Endodermal cell (in vitro differentiated cells): ENCODE data around the gene COPB1. TPM values are rescaled to one million over a fixed set of nuclear protein-coding genes. Genes with fewer than 3 reads are reported as not detected.

ENCODE experiments used
- DNase-seq: peaks from one replicate; pipeline ENCODE4 v3.0.0-alpha.2; 2017
- H3K27ac ChIP-seq: 2 replicates; pipeline ENCODE4 v1.5.1; 2013; ENCODE audit warnings: mild to moderate bottlenecking, low read depth, low read length, moderate library complexity
- H3K27me3 ChIP-seq: 2 replicates; pipeline ENCODE4 v1.6.1; 2013; ENCODE audit warnings: mild to moderate bottlenecking, low read length, moderate library complexity; ENCODE audit not compliant: insufficient read depth, control insufficient read depth, poor library complexity, severe bottlenecking
- H3K36me3 ChIP-seq: 2 replicates; pipeline ENCODE4 v1.7.0; 2013; ENCODE audit warnings: mild to moderate bottlenecking, low read length, moderate library complexity; ENCODE audit not compliant: control insufficient read depth, insufficient read depth
- H3K4me1 ChIP-seq: one replicate; pipeline ENCODE4 v1.7.0; 2013; ENCODE audit warnings: low read length; ENCODE audit not compliant: control insufficient read depth, insufficient read depth
- H3K4me3 ChIP-seq: 2 replicates; pipeline ENCODE4 v1.5.1; 2013; ENCODE audit warnings: mild to moderate bottlenecking, low read length, moderate library complexity
- H3K9ac ChIP-seq: 2 replicates; pipeline ENCODE4 v1.6.1; 2013; ENCODE audit warnings: mild to moderate bottlenecking, low read length, moderate library complexity; ENCODE audit not compliant: poor library complexity, severe bottlenecking; ENCODE audit errors: extremely low read depth
- H3K9me3 ChIP-seq: 2 replicates; pipeline ENCODE4 v1.6.1; 2013; ENCODE audit warnings: mild to moderate bottlenecking, low read length, moderate library complexity; ENCODE audit not compliant: control insufficient read depth
- H3K27ac Mint-ChIP-seq: 2 replicates; pipeline ENCODE4 v1.8.0; 2020; ENCODE audit warnings: mixed read lengths
- H3K27me3 Mint-ChIP-seq: 2 replicates; pipeline ENCODE4 v1.8.0; 2021; ENCODE audit warnings: mild to moderate bottlenecking, mixed read lengths; ENCODE audit not compliant: insufficient read depth
- H3K36me3 Mint-ChIP-seq: 2 replicates; pipeline ENCODE4 v1.8.0; 2020; ENCODE audit warnings: low read depth, mixed read lengths
- H3K4me1 Mint-ChIP-seq: 2 replicates; pipeline ENCODE4 v1.8.0; 2020; ENCODE audit warnings: mixed read lengths
- H3K4me3 Mint-ChIP-seq: 2 replicates; pipeline ENCODE4 v1.8.0; 2020; ENCODE audit warnings: mild to moderate bottlenecking, moderate library complexity, mixed read lengths
- H3K9me3 Mint-ChIP-seq: 2 replicates; pipeline ENCODE4 v1.8.0; 2020; ENCODE audit warnings: mild to moderate bottlenecking, mixed read lengths
- WGBS, 2 experiments: methylation state at CpG; one replicate each; pipeline versions ENCODE4 v1.1.5 to v1.1.7; 2013; ENCODE audit warnings: missing lambda C conversion rate in 2 of 2, mixed read lengths in 1 of 2; ENCODE audit not compliant: insufficient coverage in 1 of 2, insufficient read length in 1 of 2; 5-methylcytosine and 5-hydroxymethylcytosine counted together
- total RNA-seq, 2 donors: library from RNA; stranded (reverse); fragmentation: NEBNext Ultra II Directional in 1 of 2; extraction: Animal tissue kit (Norgen Biotek cat#: 25700) in 1 of 2; gene quantifications; 2 replicates in 1 of 2; 3 replicates in 1 of 2; pipeline ENCODE4 v1.2.1, GENCODE V29; 2021
- TF ChIP-seq, protein P1 (sequence below): fragments of 200-600 bp; sonication (generic); conservative IDR thresholded peaks from 2 replicates; pipeline ENCODE4 v1.5.0; 2021; ENCODE audit warnings: antibody characterized with exemption, mild to moderate bottlenecking

The COPB1 gene
- total RNA-seq, 2 donors from 2014 or later = 91.3 to 116 TPM

DNA sequence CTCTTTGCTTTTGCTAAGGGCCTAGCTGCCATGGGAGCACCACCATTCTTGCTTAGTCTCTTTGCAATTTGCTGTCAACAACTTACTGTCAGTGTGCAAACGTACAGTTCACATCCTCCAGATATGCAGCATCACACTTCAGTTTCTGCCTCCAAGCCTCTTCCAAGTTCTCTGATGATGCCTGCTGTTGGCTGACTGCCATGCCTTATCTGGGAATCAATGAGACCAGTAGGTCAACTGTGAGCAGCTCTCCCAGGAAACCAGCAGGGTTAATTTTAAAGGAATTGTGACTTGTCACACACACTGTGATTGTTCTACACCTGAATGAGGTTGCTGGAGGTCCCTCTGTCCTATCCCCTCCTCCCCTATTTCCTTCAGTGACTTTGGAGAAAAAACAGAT, 56.0 kb downstream of the COPB1 start:
- Mint-ChIP-seq H3K36me3 (no peaks in the 10 kb centered on the region), H3K27me3 (peaks cover 4% of the 10 kb centered on the region), H3K27ac (no peak overlapping the region), H3K4me1 (peaks cover 7% of the 10 kb centered on the region), H3K4me3 (no peak overlapping the region), H3K9me3 (no peaks in the 10 kb centered on the region)
- Histone ChIP-seq H3K9ac (no peak overlapping the region), H3K9me3 (no peaks in the 10 kb centered on the region), H3K4me3 (no peak overlapping the region), H3K27me3 (peaks cover 12% of the 10 kb centered on the region), H3K36me3 (no peaks in the 10 kb centered on the region), H3K27ac (no peak overlapping the region), H3K4me1 (no peaks in the 10 kb centered on the region)
- no peak for DNase-seq
- TF ChIP-seq, protein P1, sequence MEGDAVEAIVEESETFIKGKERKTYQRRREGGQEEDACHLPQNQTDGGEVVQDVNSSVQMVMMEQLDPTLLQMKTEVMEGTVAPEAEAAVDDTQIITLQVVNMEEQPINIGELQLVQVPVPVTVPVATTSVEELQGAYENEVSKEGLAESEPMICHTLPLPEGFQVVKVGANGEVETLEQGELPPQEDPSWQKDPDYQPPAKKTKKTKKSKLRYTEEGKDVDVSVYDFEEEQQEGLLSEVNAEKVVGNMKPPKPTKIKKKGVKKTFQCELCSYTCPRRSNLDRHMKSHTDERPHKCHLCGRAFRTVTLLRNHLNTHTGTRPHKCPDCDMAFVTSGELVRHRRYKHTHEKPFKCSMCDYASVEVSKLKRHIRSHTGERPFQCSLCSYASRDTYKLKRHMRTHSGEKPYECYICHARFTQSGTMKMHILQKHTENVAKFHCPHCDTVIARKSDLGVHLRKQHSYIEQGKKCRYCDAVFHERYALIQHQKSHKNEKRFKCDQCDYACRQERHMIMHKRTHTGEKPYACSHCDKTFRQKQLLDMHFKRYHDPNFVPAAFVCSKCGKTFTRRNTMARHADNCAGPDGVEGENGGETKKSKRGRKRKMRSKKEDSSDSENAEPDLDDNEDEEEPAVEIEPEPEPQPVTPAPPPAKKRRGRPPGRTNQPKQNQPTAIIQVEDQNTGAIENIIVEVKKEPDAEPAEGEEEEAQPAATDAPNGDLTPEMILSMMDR = no peak
- 94% methylated on average over 1 of the region's 1 CpG; no CpG with 5 or more reads in 1 of the 2 experiments for WGBS, 2 experiments

- TF ChIP-seq, protein P1 = no peak
- peaks cover 23% of the 10 kb centered on the region for H3K27me3 Mint-ChIP-seq
- H3K4me1 Mint-ChIP-seq = peaks cover 7% of the 10 kb centered on the region
- peaks cover 12% of the 10 kb centered on the region for H3K27me3 ChIP-seq
- H3K27ac ChIP-seq = no peak overlapping the region
- H3K4me1 ChIP-seq = no peaks in the 10 kb centered on the region
- no peak overlapping the region for H3K9ac ChIP-seq
- no peak for DNase-seq
- no peak overlapping the region for H3K4me3 ChIP-seq
- no peaks in the 10 kb centered on the region for H3K36me3 Mint-ChIP-seq
- WGBS, 2 experiments = 92 to 97% methylated on average over 3 of the region's 3 CpGs
- no peaks in the 10 kb centered on the region for H3K9me3 ChIP-seq
- no peak overlapping the region for H3K27ac Mint-ChIP-seq
- peaks cover 7% of the 10 kb centered on the region for H3K9me3 Mint-ChIP-seq
- H3K4me3 Mint-ChIP-seq = no peak overlapping the region
- no peaks in the 10 kb centered on the region for H3K36me3 ChIP-seq
Measured at GRCh38 chr11:14435717-14436512, 63.7 kb downstream of the COPB1 start.

DNA sequence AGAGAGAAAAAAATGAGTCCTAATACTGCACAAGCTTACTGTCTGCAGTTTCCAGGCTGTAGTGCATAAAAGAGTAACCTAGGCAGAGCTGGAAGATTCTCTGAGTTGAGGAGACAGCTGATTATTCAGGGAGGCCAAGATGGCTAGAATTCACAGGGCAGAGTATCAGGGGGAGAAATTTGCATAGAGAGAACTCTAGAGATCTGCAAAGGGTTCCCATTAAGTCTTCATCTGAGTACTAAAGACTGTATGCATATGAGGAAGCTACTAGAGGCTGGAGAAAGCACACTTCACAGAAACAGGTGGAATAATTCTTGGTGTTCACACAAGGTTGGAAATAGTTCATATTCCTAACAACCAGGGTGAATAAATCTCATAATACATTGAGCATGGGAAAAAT, 74.0 kb downstream of the COPB1 start:
- Histone ChIP-seq H3K9me3 (no peaks in the 10 kb centered on the region), H3K9ac (no peak overlapping the region), H3K27ac (no peak overlapping the region), H3K4me3 (no peak overlapping the region), H3K27me3 (no peaks in the 10 kb centered on the region), H3K4me1 (peaks cover 5% of the 10 kb centered on the region), H3K36me3 (no peaks in the 10 kb centered on the region)
- Mint-ChIP-seq H3K36me3 (no peaks in the 10 kb centered on the region), H3K27me3 (peaks cover 3% of the 10 kb centered on the region), H3K4me1 (no peaks in the 10 kb centered on the region), H3K4me3 (no peak overlapping the region), H3K27ac (no peak overlapping the region), H3K9me3 (no peaks in the 10 kb centered on the region)
- TF ChIP-seq, protein P1 = no peak
- DNase-seq = no peak
